Adrenal gland (tissue), 12 donors: ENCODE data around the gene LPAR4. TPM values are rescaled to one million over a fixed set of nuclear protein-coding genes. Genes with fewer than 3 reads are reported as not detected.

Source experiments
- DNase-seq, 7 donors: peaks; one replicate each; pipeline ENCODE4 v3.0.0-alpha.2; 2019 to 2020
- H3K27ac ChIP-seq, 5 donors: fragments of 200-600 bp; sonication (generic) in 4 of 5; 1 replicate in 3 of 5; 2 replicates in 2 of 5; pipeline versions ENCODE4 v1.5.1 to v1.8.0; 2016 to 2020; ENCODE audit warnings: mild to moderate bottlenecking in 1 of 5
- H3K27me3 ChIP-seq: fragments of 200-600 bp; 2 replicates; pipeline ENCODE4 v1.8.0; 2021
- H3K36me3 ChIP-seq, 2 donors: fragments of 200-600 bp; replicated peaks in 1 of 2; 1 replicate in 1 of 2; 2 replicates in 1 of 2; pipeline versions ENCODE4 v1.5.1 to v1.8.0; 2018 to 2022
- H3K4me1 ChIP-seq, 2 donors: fragments of 200-600 bp; replicated peaks in 1 of 2; 1 replicate in 1 of 2; 2 replicates in 1 of 2; pipeline versions ENCODE4 v1.5.1 to v1.8.0; 2018 to 2021
- H3K4me3 ChIP-seq, 4 donors: fragments of 200-600 bp; sonication (generic) in 3 of 4; one replicate each; pipeline ENCODE4 v1.5.1; 2016 to 2018
- H3K9me3 ChIP-seq, 3 donors: fragments of 200-600 bp; sonication (generic) in 1 of 3; replicated peaks in 1 of 3; 1 replicate in 2 of 3; 2 replicates in 1 of 3; pipeline versions ENCODE4 v1.5.1 to v1.8.0; 2016 to 2021
- POLR2A ChIP-seq, 2 donors: fragments of 450-650 bp; IDR thresholded peaks; one replicate each; pipeline ENCODE4 v1.6.1; 2017; ENCODE audit warnings: antibody characterized with exemption in 2 of 2, mild to moderate bottlenecking in 2 of 2, moderate library complexity in 1 of 2
- WGBS, 4 donors: extraction: QIAGEN DNeasy Blood & Tissue Kit in 2 of 4; methylation state at CpG; one replicate each; pipeline versions ENCODE4 v1.1.5 to v1.1.7; 2013 to 2017; 5-methylcytosine and 5-hydroxymethylcytosine counted together
- intact Hi-C, 2 donors: fragments of 100-400 bp; cut with DNase I; formaldehyde crosslinking; loops; one replicate each; pipeline versions ENCODE4 v1.14.1 to v1.15.0; 2022 to 2023
- polyA plus RNA-seq, 3 donors: library from polyadenylated mRNA; stranded (reverse); fragments of 200-250 nt in 2 of 3; fragments of 350-450 nt in 1 of 3; fragmentation: Illumina TruSeq in 1 of 3; extraction: RNeasy Lipid Tissue Mini Kit (QIAGEN cat#74804) in 1 of 3; gene quantifications; one replicate each; pipeline ENCODE4 v1.2.3, GENCODE V29; 2013 to 2014
- total RNA-seq, 9 donors: library from RNA; depleted of rRNA in 4 of 9; stranded (reverse); fragments of >200 nt in 4 of 9; fragments of 120-200 nt in 1 of 9; fragmentation: NEBNext Ultra II Directional in 1 of 9; extraction: Animal tissue kit (Norgen Biotek cat#: 25700) in 1 of 9; gene quantifications; one replicate each; pipeline versions ENCODE4 v1.1.0 to v1.2.4, GENCODE V29; 2013 to 2023
- TF ChIP-seq, protein P1 (sequence below), 6 experiments: fragments of 450-650 bp in 4 of 6; fragments of 200-600 bp in 2 of 6; sonication (generic) in 1 of 6; IDR thresholded peaks; 1 replicate in 5 of 6; 2 replicates in 1 of 6; pipeline versions ENCODE4 v1.5.1 to v1.8.0; 2016 to 2021; ENCODE audit warnings: antibody characterized with exemption in 6 of 6, mild to moderate bottlenecking in 2 of 6, moderate library complexity in 1 of 6
- donor health status: healthy with polysubstance abuse.
- donor health status: Bipolar disorder and iron deficiency.
- donor health status: DM: yes; HTN: yes; CAD: no.
- donor health status: DM: no; HTN: no; CAD: no.
- donor health status: DM: no; HTN: no; CAD: no.
- donor health status: DM: yes; HTN: yes; CAD: no.

Gene LPAR4
- total and polyA plus RNA-seq, 12 donors = 0.09 to 0.89 (median 0.30) TPM; not detected in 6

GRCh38 chrX:78710171-78710570 lies 37.3 kb upstream of the LPAR4 start:
- no peak overlapping the region for H3K4me3 ChIP-seq
- TF ChIP-seq, protein P1, sequence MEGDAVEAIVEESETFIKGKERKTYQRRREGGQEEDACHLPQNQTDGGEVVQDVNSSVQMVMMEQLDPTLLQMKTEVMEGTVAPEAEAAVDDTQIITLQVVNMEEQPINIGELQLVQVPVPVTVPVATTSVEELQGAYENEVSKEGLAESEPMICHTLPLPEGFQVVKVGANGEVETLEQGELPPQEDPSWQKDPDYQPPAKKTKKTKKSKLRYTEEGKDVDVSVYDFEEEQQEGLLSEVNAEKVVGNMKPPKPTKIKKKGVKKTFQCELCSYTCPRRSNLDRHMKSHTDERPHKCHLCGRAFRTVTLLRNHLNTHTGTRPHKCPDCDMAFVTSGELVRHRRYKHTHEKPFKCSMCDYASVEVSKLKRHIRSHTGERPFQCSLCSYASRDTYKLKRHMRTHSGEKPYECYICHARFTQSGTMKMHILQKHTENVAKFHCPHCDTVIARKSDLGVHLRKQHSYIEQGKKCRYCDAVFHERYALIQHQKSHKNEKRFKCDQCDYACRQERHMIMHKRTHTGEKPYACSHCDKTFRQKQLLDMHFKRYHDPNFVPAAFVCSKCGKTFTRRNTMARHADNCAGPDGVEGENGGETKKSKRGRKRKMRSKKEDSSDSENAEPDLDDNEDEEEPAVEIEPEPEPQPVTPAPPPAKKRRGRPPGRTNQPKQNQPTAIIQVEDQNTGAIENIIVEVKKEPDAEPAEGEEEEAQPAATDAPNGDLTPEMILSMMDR (IDR thresholded peaks at IDR 0.05) = no peak
- TF ChIP-seq POLR2A (IDR thresholded peaks at IDR 0.05) = no peak
- H3K27me3 ChIP-seq = peaks cover 12% of the 10 kb centered on the region
- no peaks in the 10 kb centered on the region for H3K9me3 ChIP-seq
- no peak overlapping the region for H3K27ac ChIP-seq
- no peak for DNase-seq
- 22 to 41% (median 33%) methylated on average over 1 of the region's 1 CpG for WGBS, 4 donors
- H3K4me1 ChIP-seq = no peaks in the 10 kb centered on the region
- intact Hi-C loops = no loop called here
- no peaks in the 10 kb centered on the region for H3K36me3 ChIP-seq

DNA sequence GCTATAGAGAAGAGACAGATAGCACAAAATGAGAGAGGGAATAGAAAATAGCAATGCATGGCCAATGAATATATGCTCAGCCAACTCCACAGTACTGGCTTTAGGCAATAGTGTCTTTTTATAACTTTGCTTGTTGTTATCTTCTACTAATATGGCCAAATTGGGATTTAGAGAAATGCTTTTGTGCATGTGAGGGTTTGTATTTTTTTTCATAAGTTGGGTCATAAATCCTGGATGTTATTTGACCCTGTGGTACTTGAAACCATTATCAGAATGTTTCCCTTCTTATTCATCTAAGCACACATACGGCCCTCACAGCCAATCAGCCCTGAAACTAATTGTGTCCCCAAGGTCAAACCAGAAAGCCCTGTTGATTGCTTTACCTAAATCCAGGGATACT lies 35.2 kb upstream of the LPAR4 start:
- intact Hi-C loops = no loop called here
- Histone ChIP-seq H3K27ac (no peak overlapping the region), H3K27me3 (peaks cover 15% of the 10 kb centered on the region), H3K9me3 (no peaks in the 10 kb centered on the region), H3K36me3 (no peaks in the 10 kb centered on the region), H3K4me3 (no peak overlapping the region), H3K4me1 (no peaks in the 10 kb centered on the region)
- DNase-seq = no peak
- TF ChIP-seq POLR2A (IDR thresholded peaks at IDR 0.05) = no peak
- TF ChIP-seq, protein P1 (IDR thresholded peaks at IDR 0.05) = no peak
- 31 to 38% (median 35%) methylated on average over 1 of the region's 1 CpG for WGBS, 4 donors

- TF ChIP-seq, protein P1 (IDR thresholded peaks at IDR 0.05) = no peak
- no peaks in the 10 kb centered on the region for H3K36me3 ChIP-seq
- intact Hi-C loops = no loop called here
- no peaks in the 10 kb centered on the region for H3K9me3 ChIP-seq
- H3K4me1 ChIP-seq = no peaks in the 10 kb centered on the region
- WGBS, 4 donors = 46 to 56% (median 54%) methylated on average over 2 of the region's 2 CpGs
- no peaks in the 10 kb centered on the region for H3K27me3 ChIP-seq
- no peak for DNase-seq
- no peak overlapping the region for H3K27ac ChIP-seq
- no peak overlapping the region for H3K4me3 ChIP-seq
These were observed 22.2 kb upstream of the LPAR4 start for GRCh38 chrX:78725287-78725686.

GRCh38 chrX:78746496-78746895 lies 1.0 kb upstream of the LPAR4 start:
- no peak overlapping the region for H3K4me3 ChIP-seq
- H3K4me1 ChIP-seq = no peaks in the 10 kb centered on the region
- H3K36me3 ChIP-seq = no peaks in the 10 kb centered on the region
- DNase-seq = no peak
- H3K9me3 ChIP-seq = no peaks in the 10 kb centered on the region
- TF ChIP-seq POLR2A (IDR thresholded peaks at IDR 0.05) = no peak
- TF ChIP-seq, protein P1 (IDR thresholded peaks at IDR 0.05) = no peak
- intact Hi-C loops = no loop called here
- H3K27me3 ChIP-seq = peaks cover 15% of the 10 kb centered on the region
- no peak overlapping the region for H3K27ac ChIP-seq
